ENCODE data around the gene CLIC1.

The CLIC1 gene

GRCh38 chr6:31739639-31740396 lies 3.5 kb upstream of the CLIC1 start, which contains the start of gene MSH5 (continued):
- TF ChIP-seq ZNF670 (tag by site-specific recombination; IDR thresholded peaks at IDR 0.05; ENCODE audit: low read depth) (no peak), ZNF777 (tag by site-specific recombination; IDR thresholded peaks at IDR 0.05; ENCODE audit: borderline replicate concordance) (no peak), TCF7L2 (IDR thresholded peaks at IDR 0.05; ENCODE audit: borderline replicate concordance, low read depth, low read length) (no peak), BCL6B (tag by site-specific recombination; IDR thresholded peaks at IDR 0.05) (no peak), BCL11A (tag by site-specific recombination; IDR thresholded peaks at IDR 0.05; ENCODE audit: low read depth) (no peak), ZNF544 (tag by site-specific recombination; IDR thresholded peaks at IDR 0.05) (no peak), ZNF830 (tag by site-specific recombination; IDR thresholded peaks at IDR 0.05; ENCODE audit: low read depth) (no peak), ZNF19 (tag by site-specific recombination; IDR thresholded peaks at IDR 0.05; ENCODE audit: low read depth) (no peak), ZNF530 (tag by site-specific recombination; IDR thresholded peaks at IDR 0.05; ENCODE audit: low read depth) (no peak), PRDM4 (tag by site-specific recombination; IDR thresholded peaks at IDR 0.05) (0 out of 2 replicates have a peak, but pooled peaks have one; percentile 52), ZNF701 (tag by site-specific recombination; IDR thresholded peaks at IDR 0.05) (no peak), SP7 (tag by site-specific recombination; IDR thresholded peaks at IDR 0.05) (peak; percentile 84), INSM2 (tag by site-specific recombination; IDR thresholded peaks at IDR 0.05) (peak; percentile 66; the same call in 1 of the 2 replicates), ZNF280C (tag by site-specific recombination; IDR thresholded peaks at IDR 0.05) (no peak), ZNF776 (tag by site-specific recombination; IDR thresholded peaks at IDR 0.05; ENCODE audit: borderline replicate concordance) (no peak), PRDM6 (tag by site-specific recombination; IDR thresholded peaks at IDR 0.05) (no peak), ZNF677 (tag by site-specific recombination; IDR thresholded peaks at IDR 0.05) (no peak), KLF1 (tag by site-specific recombination; IDR thresholded peaks at IDR 0.05) (peak; percentile 98), ZNF639 (tag by site-specific recombination; IDR thresholded peaks at IDR 0.05) (peak; percentile 40; the same call in 1 of the 2 replicates), ZNF138 (tag by site-specific recombination; IDR thresholded peaks at IDR 0.05; ENCODE audit: borderline replicate concordance) (no peak), ZNF121 (tag by site-specific recombination; IDR thresholded peaks at IDR 0.05) (no peak), ZEB2 (tag by site-specific recombination; IDR thresholded peaks at IDR 0.05) (peak; percentile 96), ZBTB49 (tag by site-specific recombination; IDR thresholded peaks at IDR 0.05; ENCODE audit: low read depth) (no peak), ZNF423 (tag by site-specific recombination; IDR thresholded peaks at IDR 0.05) (no peak), ZNF391 (tag by site-specific recombination; IDR thresholded peaks at IDR 0.05; ENCODE audit: borderline replicate concordance, low read depth) (peak; percentile 61; the same call in 1 of the 2 replicates), ZNF48 (tag by site-specific recombination; IDR thresholded peaks at IDR 0.05) (no peak)

All from HEK293 (cell line).